Cortex of kidney (tissue), 1 donor: ENCODE data around the gene ASTE1.
"Not testable (repeated sequence)": the region's sequence is repeated elsewhere in the genome, so short reads cannot be mapped to it uniquely, and the experiment has no call there.

Source experiments
- DNase-seq: peaks from one replicate; lab custom pipeline; 2025; lab: John Stamatoyannopoulos, UW

ASTE1 gene

GRCh38 chr3:131009698-131010097, 16.9 kb downstream of the ASTE1 start:
- DNase-seq = no peak

GRCh38 chr3:131008326-131008725, 18.3 kb downstream of the ASTE1 start:
- no peak for DNase-seq

- no peak for DNase-seq
Observed at GRCh38 chr3:131007782-131008181, 18.8 kb downstream of the ASTE1 start.

GRCh38 chr3:131007256-131007655, 19.4 kb downstream of the ASTE1 start:
- DNase-seq = no peak

GRCh38 chr3:131004603-131005002, 22.0 kb downstream of the ASTE1 start:
- no peak for DNase-seq

- no peak for DNase-seq
Observed at GRCh38 chr3:131001071-131001470, 25.6 kb downstream of the ASTE1 start.

GRCh38 chr3:130997289-130997688, 29.3 kb downstream of the ASTE1 start:
- DNase-seq = no peak

- no peak for DNase-seq
Observed at GRCh38 chr3:130992344-130992743, 34.3 kb downstream of the ASTE1 start.

- DNase-seq = no peak
Observed at GRCh38 chr3:130991126-130991525, 35.5 kb downstream of the ASTE1 start.

- no peak for DNase-seq
Observed at GRCh38 chr3:130990282-130990681, 36.3 kb downstream of the ASTE1 start.

GRCh38 chr3:130981469-130981868, 45.2 kb downstream of the ASTE1 start:
- no peak for DNase-seq

GRCh38 chr3:130979117-130979516, 47.5 kb downstream of the ASTE1 start:
- DNase-seq = no peak

- DNase-seq = no peak
Observed at GRCh38 chr3:130976706-130977105, 49.9 kb downstream of the ASTE1 start.

- DNase-seq = no peak
Observed at GRCh38 chr3:130975251-130975650, 51.4 kb downstream of the ASTE1 start.

GRCh38 chr3:130974201-130974600, 52.4 kb downstream of the ASTE1 start:
- DNase-seq = no peak

- no peak for DNase-seq
Observed at GRCh38 chr3:130973406-130973805, 53.2 kb downstream of the ASTE1 start.

- DNase-seq = not testable (repeated sequence)
Observed at GRCh38 chr3:130972592-130972991, 54.0 kb downstream of the ASTE1 start.

GRCh38 chr3:130971208-130971607, 55.4 kb downstream of the ASTE1 start:
- DNase-seq = no peak

GRCh38 chr3:130969621-130970020, 57.0 kb downstream of the ASTE1 start:
- no peak for DNase-seq

- no peak for DNase-seq
Observed at GRCh38 chr3:130968221-130968620, 58.4 kb downstream of the ASTE1 start.

GRCh38 chr3:130967281-130967680, 59.3 kb downstream of the ASTE1 start:
- DNase-seq = no peak

- no peak for DNase-seq
Observed at GRCh38 chr3:130963878-130964277, 62.7 kb downstream of the ASTE1 start.
